ENCODE results near the gene USF1. TPM values are rescaled to one million over a fixed set of nuclear protein-coding genes. Genes with fewer than 3 reads are reported as not detected.

USF1 gene
- total RNA-seq, 1 donor from 2014 or later = 70.1 TPM

DNA sequence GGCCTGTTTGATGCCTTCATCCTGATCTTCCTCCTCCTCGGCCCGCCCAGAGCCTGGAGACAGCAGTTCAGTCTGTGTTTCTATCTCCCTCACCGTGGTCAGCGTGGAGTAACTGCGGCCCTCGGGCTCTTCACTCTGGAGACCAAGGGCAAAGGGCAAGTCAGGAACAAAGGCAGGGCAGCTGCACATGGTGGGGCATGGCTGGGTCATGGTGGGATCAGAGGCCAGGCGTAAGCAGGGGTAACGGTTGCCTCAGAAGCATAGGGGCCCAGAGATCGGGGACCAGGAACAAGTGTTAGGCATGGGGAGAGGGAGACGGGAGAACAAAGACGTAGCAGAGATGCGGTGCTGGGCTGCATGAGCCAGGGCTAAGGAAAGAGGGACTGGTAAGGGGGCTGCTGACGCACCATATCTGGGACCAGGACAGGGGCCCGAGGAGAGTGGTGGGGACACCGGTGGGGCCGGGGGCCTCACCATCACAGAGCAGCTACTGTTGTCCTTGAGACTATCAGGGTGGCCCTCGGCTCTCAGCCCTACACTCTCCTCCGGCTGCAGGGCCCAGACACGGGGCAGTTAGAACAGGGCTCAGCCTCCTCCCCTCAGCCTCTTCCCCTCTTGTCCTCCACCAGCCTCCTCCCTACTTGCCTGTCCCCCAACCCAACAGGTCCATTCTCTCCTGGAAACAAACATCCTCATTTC is 27.1 kb upstream of the USF1 start:
- Histone ChIP-seq H3K27me3 (ENCODE audit: insufficient read depth, low read length) (no peaks in the 10 kb centered on the region), H3K4me2 (ENCODE audit: low read length) (no peak overlapping the region), H2AFZ (ENCODE audit: low read depth, low read length) (no peak overlapping the region), H3K4me3 (ENCODE audit: insufficient read depth, low read depth, low read length) (no peak overlapping the region), H3K9ac (ENCODE audit: low read length) (no peak overlapping the region), H3K79me2 (ENCODE audit: insufficient read depth, low read length) (no peaks in the 10 kb centered on the region), H3K36me3 (ENCODE audit: insufficient read depth, low read length) (no peaks in the 10 kb centered on the region), H3K9me3 (ENCODE audit: insufficient read depth, low read depth, low read length) (no peaks in the 10 kb centered on the region), H4K20me1 (ENCODE audit: insufficient read depth, low read length) (no peaks in the 10 kb centered on the region), H3K27ac (ENCODE audit: low read depth, low read length) (no peak overlapping the region), H3K4me1 (ENCODE audit: insufficient read depth, low read length) (no peaks in the 10 kb centered on the region)
- peaks cover 22% of the 10 kb centered on the region for H3K4me1 Mint-ChIP-seq (ENCODE audit: low read depth, unreplicated experiment)
- H3K27ac Mint-ChIP-seq (ENCODE audit: unreplicated experiment) = peak overlapping the region; percentile 34
- peaks cover 3% of the 10 kb centered on the region for H3K9me3 Mint-ChIP-seq (ENCODE audit: unreplicated experiment)
- peaks cover 3% of the 10 kb centered on the region for H3K27me3 Mint-ChIP-seq (ENCODE audit: low read depth, unreplicated experiment)
- DNase-seq (ENCODE audit: low read depth) = no peak
- peaks cover 11% of the 10 kb centered on the region for H3K36me3 Mint-ChIP-seq (ENCODE audit: low read depth, unreplicated experiment)
- peak overlapping the region; percentile 50 for H3K4me3 Mint-ChIP-seq (ENCODE audit: unreplicated experiment)
- FAIRE-seq = no peak
- TF ChIP-seq, protein P1, sequence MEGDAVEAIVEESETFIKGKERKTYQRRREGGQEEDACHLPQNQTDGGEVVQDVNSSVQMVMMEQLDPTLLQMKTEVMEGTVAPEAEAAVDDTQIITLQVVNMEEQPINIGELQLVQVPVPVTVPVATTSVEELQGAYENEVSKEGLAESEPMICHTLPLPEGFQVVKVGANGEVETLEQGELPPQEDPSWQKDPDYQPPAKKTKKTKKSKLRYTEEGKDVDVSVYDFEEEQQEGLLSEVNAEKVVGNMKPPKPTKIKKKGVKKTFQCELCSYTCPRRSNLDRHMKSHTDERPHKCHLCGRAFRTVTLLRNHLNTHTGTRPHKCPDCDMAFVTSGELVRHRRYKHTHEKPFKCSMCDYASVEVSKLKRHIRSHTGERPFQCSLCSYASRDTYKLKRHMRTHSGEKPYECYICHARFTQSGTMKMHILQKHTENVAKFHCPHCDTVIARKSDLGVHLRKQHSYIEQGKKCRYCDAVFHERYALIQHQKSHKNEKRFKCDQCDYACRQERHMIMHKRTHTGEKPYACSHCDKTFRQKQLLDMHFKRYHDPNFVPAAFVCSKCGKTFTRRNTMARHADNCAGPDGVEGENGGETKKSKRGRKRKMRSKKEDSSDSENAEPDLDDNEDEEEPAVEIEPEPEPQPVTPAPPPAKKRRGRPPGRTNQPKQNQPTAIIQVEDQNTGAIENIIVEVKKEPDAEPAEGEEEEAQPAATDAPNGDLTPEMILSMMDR (IDR thresholded peaks at IDR 0.05; ENCODE audit: insufficient read depth, low read depth, low read length) = no peak
- no peak for TF ChIP-seq EZH2 (IDR thresholded peaks at IDR 0.05; ENCODE audit: insufficient read depth, low read length)

GRCh38 chr1:161071886-161072371 is 26.2 kb upstream of the USF1 start:
- Histone ChIP-seq H4K20me1 (ENCODE audit: insufficient read depth, low read length) (no peaks in the 10 kb centered on the region), H2AFZ (ENCODE audit: low read depth, low read length) (peak overlapping the region; percentile 10), H3K9ac (ENCODE audit: low read length) (no peak overlapping the region), H3K9me3 (ENCODE audit: insufficient read depth, low read depth, low read length) (no peaks in the 10 kb centered on the region), H3K36me3 (ENCODE audit: insufficient read depth, low read length) (no peaks in the 10 kb centered on the region), H3K4me3 (ENCODE audit: insufficient read depth, low read depth, low read length) (no peak overlapping the region), H3K4me2 (ENCODE audit: low read length) (no peak overlapping the region), H3K27me3 (ENCODE audit: insufficient read depth, low read length) (no peaks in the 10 kb centered on the region), H3K4me1 (ENCODE audit: insufficient read depth, low read length) (no peaks in the 10 kb centered on the region), H3K27ac (ENCODE audit: low read depth, low read length) (no peak overlapping the region), H3K79me2 (ENCODE audit: insufficient read depth, low read length) (no peaks in the 10 kb centered on the region)
- Mint-ChIP-seq H3K27me3 (ENCODE audit: low read depth, unreplicated experiment) (peaks cover 8% of the 10 kb centered on the region), H3K4me3 (ENCODE audit: unreplicated experiment) (no peak overlapping the region), H3K27ac (ENCODE audit: unreplicated experiment) (peak overlapping the region; percentile 55), H3K36me3 (ENCODE audit: low read depth, unreplicated experiment) (peaks cover 11% of the 10 kb centered on the region), H3K9me3 (ENCODE audit: unreplicated experiment) (peaks cover 3% of the 10 kb centered on the region), H3K4me1 (ENCODE audit: low read depth, unreplicated experiment) (peaks cover 22% of the 10 kb centered on the region)
- TF ChIP-seq, protein P1 (IDR thresholded peaks at IDR 0.05; ENCODE audit: insufficient read depth, low read depth, low read length) = peak; percentile 17
- TF ChIP-seq EZH2 (IDR thresholded peaks at IDR 0.05; ENCODE audit: insufficient read depth, low read length) = no peak
- no peak for FAIRE-seq
- DNase-seq (ENCODE audit: low read depth) = no peak

DNA sequence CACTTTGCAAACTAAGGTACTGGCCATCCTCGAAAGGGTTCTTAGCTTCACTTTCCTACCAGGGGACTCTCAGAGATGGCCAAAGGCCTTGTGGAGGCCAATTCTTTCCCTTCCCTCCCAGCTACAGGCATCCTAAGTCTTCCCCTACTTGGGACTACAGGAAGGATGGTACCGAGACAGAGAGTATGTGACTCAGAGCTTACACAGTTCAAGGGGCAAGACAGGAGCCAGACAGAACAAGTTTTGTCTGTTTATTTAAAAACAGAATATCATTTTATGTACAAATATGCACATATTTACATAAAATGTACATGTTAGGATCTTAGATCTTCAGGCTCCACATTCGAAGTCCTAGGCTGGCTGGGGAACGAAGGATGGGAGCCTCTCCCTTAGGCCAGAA is 25.0 kb upstream of the USF1 start:
- Histone ChIP-seq H3K4me3 (ENCODE audit: insufficient read depth, low read depth, low read length) (no peak overlapping the region), H3K36me3 (ENCODE audit: insufficient read depth, low read length) (no peaks in the 10 kb centered on the region), H3K9me3 (ENCODE audit: insufficient read depth, low read depth, low read length) (no peaks in the 10 kb centered on the region), H4K20me1 (ENCODE audit: insufficient read depth, low read length) (no peaks in the 10 kb centered on the region), H3K79me2 (ENCODE audit: insufficient read depth, low read length) (no peaks in the 10 kb centered on the region), H3K27ac (ENCODE audit: low read depth, low read length) (no peak overlapping the region), H3K4me1 (ENCODE audit: insufficient read depth, low read length) (no peaks in the 10 kb centered on the region), H3K4me2 (ENCODE audit: low read length) (no peak overlapping the region), H2AFZ (ENCODE audit: low read depth, low read length) (no peak overlapping the region), H3K27me3 (ENCODE audit: insufficient read depth, low read length) (no peaks in the 10 kb centered on the region), H3K9ac (ENCODE audit: low read length) (no peak overlapping the region)
- DNase-seq (ENCODE audit: low read depth) (no peak), FAIRE-seq (no peak)
- no peak overlapping the region for H3K4me3 Mint-ChIP-seq (ENCODE audit: unreplicated experiment)
- H3K27me3 Mint-ChIP-seq (ENCODE audit: low read depth, unreplicated experiment) = peaks cover 8% of the 10 kb centered on the region
- H3K36me3 Mint-ChIP-seq (ENCODE audit: low read depth, unreplicated experiment) = peaks cover 11% of the 10 kb centered on the region
- TF ChIP-seq EZH2 (IDR thresholded peaks at IDR 0.05; ENCODE audit: insufficient read depth, low read length) = no peak
- TF ChIP-seq, protein P1 (IDR thresholded peaks at IDR 0.05; ENCODE audit: insufficient read depth, low read depth, low read length) = no peak
- peaks cover 19% of the 10 kb centered on the region for H3K4me1 Mint-ChIP-seq (ENCODE audit: low read depth, unreplicated experiment)
- no peak overlapping the region for H3K27ac Mint-ChIP-seq (ENCODE audit: unreplicated experiment)
- no peaks in the 10 kb centered on the region for H3K9me3 Mint-ChIP-seq (ENCODE audit: unreplicated experiment)

Measured in astrocyte (in vitro differentiated cells and primary cell).